Skin of body (tissue), 2 donors: Measurements from ENCODE around the gene HILPDA. TPM values are rescaled to one million over a fixed set of nuclear protein-coding genes. Genes with fewer than 3 reads are reported as not detected.
A peak's percentile ranks its signal among the peaks of the same experiment; 100 is the strongest.

Source experiments
- DNase-seq: peaks from one replicate; lab custom pipeline; 2025; lab: John Stamatoyannopoulos, UW
- total RNA-seq: library from RNA; depleted of rRNA; stranded (reverse); fragments of >200 nt; gene quantifications from one replicate; pipeline ENCODE4 v1.2.3, GENCODE V29; 2014

Gene HILPDA, protein sequence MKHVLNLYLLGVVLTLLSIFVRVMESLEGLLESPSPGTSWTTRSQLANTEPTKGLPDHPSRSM
- total RNA-seq: 44.1 TPM

DNA sequence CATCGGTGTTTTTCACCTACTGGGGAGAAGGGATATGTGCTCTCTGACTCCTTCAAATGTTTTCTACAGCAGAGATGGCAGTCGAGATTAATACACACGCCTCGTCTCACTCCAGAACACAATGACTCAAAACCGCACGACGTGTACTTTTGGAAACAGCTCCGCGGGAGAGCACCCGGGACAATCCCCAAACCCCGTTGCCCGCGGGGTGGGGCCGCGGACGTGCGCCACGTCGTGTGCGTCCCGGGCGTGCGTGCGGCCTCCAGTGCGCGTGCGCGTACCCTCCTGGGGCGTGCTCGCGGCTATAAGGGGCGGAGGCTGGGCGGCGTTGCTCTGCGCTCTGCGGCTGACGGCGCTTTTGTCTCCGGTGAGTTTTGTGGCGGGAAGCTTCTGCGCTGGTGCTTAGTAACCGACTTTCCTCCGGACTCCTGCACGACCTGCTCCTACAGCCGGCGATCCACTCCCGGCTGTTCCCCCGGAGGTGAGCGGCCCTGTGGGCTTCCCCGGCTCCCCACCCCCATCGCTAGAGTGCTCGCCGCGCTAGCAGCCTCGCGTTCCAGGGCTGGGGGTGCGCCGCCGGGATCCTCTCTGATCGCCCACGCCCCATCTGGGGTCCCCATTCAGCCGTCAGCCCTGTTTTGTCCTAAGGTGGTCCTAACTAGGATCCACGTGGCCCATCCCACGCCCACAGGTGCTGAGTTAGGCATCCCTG lies at the start of gene HILPDA:
HILPDA (plus strand) TSS at position 336 of the 712 bp plus-strand sequence. CDS start 1,391 bp downstream, outside the sequence.
- peak; percentile 92 for DNase-seq

- DNase-seq: peak; percentile 18
Measured at GRCh38 chr7:128406314-128407232, 49.1 kb upstream of the HILPDA start.

GRCh38 chr7:128407233-128407589 lies 48.5 kb upstream of the HILPDA start:
- no peak for DNase-seq

- DNase-seq: no peak
Measured at GRCh38 chr7:128407751-128408708, 47.6 kb upstream of the HILPDA start.

- no peak for DNase-seq
Measured at GRCh38 chr7:128408709-128409595, 46.7 kb upstream of the HILPDA start.

GRCh38 chr7:128409596-128410450 lies 45.9 kb upstream of the HILPDA start, which contains the start of gene IMPDH1:
TSS of gene IMPDH1 (minus strand) at chr7:128409982. CDS start at chr7:128409901, 81 bp downstream.
- DNase-seq: peak; percentile 45

DNA sequence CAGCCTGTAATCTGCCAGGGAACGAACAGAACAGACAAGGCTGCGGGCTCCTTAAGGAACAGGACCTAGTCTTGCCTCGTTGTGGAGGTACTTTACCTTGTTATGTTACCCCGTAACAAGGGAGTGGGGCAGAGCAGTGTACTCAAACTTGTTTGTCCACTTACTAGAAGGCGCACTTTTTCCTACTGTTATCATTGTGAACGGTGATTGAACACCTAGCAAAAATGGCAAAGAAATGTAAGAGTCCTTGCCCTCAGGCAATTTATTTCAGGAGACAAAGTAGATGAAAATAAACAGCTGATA lies 45.3 kb upstream of the HILPDA start:
- peak; percentile 43 for DNase-seq

DNA sequence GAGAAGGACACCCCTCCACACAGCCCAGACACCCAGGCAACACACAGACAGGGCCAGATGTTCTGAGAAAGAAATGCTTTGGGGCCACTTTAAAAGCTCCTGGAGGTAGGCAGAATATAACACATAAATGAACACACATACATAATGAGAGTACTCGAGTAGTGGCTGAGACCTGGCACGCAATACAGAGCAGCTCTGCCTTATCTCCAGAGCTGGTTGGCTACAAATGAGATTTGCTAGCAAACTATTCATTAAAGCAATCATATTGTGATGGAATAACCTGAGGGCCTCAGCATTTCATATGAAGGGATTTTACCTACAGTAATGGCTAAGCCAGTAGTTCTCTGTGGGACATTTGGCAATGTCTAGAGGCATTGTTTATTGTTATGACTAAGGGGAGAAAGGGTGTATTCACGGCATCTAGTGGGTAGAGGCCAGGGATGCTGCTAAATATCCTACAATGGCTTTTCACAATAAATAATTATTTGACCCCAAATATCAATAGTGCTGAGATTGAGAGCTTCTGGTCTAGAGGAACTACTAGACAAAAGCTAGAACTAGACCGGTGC lies 40.4 kb upstream of the HILPDA start:
- no peak for DNase-seq

GRCh38 chr7:128417071-128417470 lies 38.6 kb upstream of the HILPDA start:
- DNase-seq: no peak

- DNase-seq: no peak
Measured at GRCh38 chr7:128419257-128419656, 36.4 kb upstream of the HILPDA start.

- DNase-seq: no peak
Measured at GRCh38 chr7:128420773-128421172, 34.9 kb upstream of the HILPDA start.

DNA sequence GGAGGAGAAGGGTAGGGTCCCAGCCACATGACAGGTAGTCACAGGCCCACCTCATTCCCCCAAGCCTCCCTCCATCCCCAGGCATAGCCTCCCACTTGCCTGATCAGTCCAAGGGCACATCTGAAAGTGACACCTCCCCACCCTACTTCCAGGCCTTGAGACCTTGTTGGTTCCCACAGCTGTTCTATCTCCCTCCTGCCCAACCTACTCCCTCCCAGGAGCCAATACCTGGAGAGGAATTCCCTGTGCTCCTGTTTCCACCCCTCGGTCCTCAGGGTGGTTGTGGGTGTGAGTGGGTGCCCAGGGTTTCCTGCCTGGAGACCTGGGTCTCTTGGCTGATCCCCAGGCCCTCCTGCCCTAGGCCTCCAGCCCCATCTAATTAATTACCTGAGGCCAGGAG lies 34.3 kb upstream of the HILPDA start:
- DNase-seq: no peak

GRCh38 chr7:128422037-128422436 lies 33.6 kb upstream of the HILPDA start:
- no peak for DNase-seq

DNA sequence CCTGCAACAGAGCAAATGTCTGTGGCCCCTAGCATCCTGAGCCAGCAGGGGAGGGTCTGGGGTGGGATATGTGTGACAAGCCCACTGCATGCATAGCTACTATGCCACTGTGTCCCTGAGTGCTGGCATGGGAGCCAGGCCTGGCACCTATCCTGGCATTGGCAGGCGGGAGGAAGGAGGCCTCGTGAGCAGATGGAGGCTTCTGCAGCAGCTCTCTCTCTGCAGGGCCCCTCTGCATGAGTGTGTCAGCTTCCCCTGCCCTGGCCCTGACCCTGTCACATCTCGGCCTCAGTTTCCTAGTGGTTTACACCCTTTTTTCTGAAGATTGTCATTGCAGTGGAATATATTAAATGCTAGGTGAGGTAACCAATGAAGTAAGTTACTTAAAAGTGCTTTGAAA lies 32.8 kb upstream of the HILPDA start:
- DNase-seq: no peak

GRCh38 chr7:128424686-128425275 lies 30.9 kb upstream of the HILPDA start:
- no peak for DNase-seq

DNA sequence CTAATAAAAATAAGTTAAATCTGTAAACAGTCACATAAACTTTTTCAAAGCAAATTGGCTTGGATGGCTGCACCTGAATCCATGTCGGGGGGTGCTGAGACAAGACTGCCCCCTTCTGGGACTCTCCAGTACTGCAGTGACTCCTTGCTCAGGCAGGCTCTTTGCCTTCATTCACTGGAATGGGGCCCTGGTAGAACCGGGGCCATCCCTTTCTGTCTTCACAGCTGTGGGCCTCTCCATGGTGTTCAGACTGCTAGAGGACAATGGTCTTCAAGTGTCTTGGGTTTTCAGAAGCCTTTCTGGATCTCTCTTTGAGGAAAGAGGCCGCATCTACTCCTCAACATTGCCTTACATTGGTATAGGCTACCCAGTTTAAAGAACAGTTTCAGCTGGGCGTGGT lies 29.8 kb upstream of the HILPDA start:
- no peak for DNase-seq

- DNase-seq: peak; percentile 35
Measured at GRCh38 chr7:128427289-128427891, 28.3 kb upstream of the HILPDA start.

DNA sequence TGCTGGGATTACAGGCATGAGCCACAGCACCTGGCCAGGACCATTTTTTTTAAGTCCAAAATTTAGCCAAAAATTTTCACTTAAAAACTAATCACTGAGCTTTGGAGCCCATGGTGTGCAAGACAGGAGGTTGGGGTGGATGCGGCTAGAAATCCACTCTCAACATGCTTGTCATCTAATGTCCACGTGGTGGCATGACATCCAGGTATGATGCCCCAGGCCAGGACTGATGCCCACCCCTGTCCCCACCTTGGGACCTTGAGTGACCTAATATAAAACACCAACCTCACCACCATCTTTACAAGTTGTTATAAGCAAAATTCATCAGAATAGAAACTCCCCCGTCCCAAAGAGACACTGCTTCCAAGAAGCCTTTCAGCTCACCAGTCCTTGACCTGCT lies 25.5 kb upstream of the HILPDA start:
- DNase-seq: no peak
